ENCODE data around the gene UBE2Q1.

UBE2Q1 gene

GRCh38 chr1:154575951-154576566 lies 17.6 kb upstream of the UBE2Q1 start:
- no peak for FAIRE-seq

DNA sequence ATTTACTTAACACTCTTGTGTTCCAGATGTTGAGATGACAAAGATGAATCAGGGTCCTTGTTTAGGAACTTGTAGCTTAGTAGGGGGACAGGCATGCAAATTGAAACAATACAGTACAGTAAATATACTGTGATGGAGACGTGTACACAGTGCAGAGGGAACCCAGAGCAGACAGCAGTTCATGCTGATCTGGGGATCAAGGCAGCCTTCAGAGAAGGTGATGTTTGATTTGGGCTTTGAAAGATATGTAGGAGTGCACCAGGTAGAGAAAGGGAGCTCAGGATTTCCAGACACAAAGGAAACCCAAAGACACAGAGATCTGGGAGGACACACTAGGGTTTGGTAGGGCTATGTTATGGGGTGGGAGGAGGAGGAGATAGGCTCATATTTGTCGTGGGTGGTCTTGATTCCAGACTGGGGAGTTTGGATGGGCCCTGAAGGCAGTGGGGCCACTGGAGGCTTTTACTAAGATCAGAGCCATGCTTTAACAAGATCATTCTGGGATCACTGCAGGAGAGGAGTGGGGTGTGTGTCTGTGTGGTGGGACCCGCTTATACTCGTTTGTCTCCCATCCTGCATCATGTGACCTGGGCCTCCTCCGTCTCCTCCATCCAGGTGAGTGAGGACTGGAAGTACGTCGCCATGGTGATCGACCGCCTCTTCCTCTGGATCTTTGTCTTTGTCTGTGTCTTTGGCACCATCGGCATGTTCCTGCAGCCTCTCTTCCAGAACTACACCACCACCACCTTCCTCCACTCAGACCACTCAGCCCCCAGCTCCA lies 16.9 kb upstream of the UBE2Q1 start:
- FAIRE-seq, result no peak

DNA sequence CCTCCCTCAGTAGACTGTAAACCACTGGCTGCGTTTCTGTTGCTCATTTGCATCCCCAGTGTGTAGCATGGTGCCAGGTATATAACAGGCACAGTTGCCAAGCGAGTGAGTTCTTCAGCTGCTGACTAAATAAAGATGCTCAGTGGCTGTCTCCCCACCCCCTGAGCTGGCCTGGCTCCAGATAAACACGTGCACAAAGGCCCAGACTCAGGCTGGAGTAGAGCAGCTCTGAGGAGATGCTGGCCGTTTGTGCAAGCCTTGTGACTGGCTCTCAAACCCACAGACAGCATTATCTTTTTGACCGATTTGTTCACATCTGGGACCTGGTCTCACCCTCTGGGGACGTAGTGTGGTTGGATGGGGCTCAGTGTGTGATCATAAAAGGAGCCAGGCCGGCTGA lies 16.3 kb upstream of the UBE2Q1 start:
- FAIRE-seq, result no peak

GRCh38 chr1:154573168-154573510 lies 14.7 kb upstream of the UBE2Q1 start:
- FAIRE-seq, result no peak

DNA sequence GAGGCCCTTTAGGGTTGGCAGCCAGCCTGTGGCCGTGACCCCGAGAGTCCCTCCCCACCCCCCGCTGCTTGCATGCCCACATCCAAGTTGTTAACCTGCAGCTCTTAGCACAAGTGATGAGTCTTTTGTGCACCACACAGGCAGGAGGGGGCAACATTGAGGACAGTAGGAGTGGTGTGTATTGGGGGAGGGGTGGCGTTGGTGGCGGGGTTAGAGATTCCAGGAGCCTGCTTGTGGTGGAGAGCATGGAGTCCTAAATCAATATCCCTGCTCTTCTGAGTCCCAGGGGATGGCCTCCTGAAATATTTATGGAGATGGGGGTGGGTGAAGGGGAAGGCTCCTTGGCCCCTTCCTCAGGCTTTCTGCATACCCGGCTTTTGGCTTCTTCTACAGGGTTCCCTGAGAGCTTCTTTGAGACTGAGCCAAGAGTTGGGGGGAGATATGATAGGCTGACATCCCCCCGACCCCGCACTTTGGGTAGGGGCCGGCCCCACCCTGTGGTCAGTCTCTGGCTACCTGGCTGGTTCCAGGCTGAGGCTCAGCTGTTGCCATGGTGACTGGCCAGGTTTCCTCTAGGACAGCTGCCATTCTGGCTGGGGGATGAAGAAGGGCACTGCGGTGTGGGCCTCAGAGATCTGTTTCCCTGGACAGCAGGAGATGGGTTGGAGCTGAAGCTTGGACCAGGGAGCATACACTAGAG lies 14.2 kb upstream of the UBE2Q1 start:
- FAIRE-seq, result no peak

- FAIRE-seq, result no peak
Observed at GRCh38 chr1:154571964-154572288, 13.5 kb upstream of the UBE2Q1 start.

- no peak for FAIRE-seq
Observed at GRCh38 chr1:154571244-154571963, 12.9 kb upstream of the UBE2Q1 start.

DNA sequence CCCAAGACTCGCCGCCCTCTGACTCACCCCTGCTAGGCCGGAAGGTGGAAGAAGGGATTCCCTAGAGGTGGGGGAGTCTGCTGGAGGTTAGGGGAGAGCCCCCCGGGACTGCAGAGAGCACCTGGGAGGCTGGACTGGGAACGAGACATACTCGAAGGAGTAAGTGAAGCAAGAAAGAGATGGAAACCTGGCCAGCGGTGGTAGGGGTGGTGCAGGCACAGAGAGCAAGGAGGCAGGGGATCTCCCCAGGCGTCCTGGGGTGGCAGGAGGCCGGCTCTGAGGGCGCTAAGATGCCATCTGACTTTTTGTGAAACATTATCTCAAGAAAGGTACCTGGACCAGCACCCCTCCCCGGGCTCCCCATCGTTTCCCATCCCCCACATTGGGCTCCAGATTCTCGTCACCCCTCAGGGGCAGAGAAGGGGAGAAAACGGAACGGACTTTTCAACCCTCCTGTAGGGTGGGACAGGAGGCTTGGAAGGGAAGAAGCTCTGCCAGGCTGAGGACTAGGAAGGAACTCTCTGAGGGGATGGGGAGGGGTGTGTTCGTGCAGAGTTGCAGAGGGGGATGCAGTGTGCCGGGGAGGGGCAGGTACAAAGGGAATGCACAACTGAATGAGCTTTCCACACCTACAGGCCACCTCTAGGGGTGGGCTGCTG lies 9.8 kb upstream of the UBE2Q1 start:
- FAIRE-seq, result no peak

DNA sequence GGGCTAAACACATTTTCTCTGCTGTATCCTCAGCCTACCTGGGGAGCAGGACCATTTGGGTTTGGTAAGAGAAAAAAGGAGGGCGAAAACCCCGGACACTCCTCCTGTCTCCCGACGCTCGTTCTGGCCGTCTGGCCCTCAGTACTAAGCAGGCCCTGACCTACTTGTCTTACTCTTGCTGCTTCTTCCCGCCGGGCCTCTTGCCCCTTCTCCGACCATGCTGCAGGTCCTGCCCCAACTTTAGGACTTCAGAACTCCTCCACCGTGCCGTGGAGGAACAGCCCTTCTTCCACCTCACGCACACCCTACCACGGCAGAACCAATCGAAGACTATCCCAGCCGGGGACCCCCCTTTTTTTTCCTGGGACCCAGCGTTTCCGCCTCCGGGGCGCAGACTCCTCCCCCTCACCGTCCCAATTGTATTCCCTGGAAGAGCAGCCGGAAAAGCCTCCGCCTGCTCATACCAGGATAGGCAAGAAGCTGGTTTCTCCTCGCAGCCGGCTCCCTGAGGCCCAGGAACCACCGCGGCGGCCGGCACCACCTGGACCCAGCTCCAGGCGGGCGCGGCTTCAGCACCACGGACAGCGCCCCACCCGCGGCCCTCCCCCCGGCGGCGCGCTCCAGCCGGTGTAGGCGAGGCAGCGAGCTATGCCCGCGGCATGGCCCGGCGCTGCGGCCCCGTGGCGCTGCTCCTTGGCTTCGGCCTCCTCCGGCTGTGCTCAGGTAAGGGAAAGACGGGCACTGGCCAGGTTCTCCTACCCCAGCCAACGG lies 9.1 kb upstream of the UBE2Q1 start, which contains the start of gene CHRNB2:
Gene CHRNB2 (plus strand): TSS at position 393 of the 771 bp plus-strand sequence. CDS start 267 bp downstream, at position 660.
- no peak for FAIRE-seq

GRCh38 chr1:154565876-154566275 lies 7.4 kb upstream of the UBE2Q1 start:
- no peak for FAIRE-seq

GRCh38 chr1:154559466-154560044 lies 1.1 kb upstream of the UBE2Q1 start:
- peak; percentile 82 for FAIRE-seq

DNA sequence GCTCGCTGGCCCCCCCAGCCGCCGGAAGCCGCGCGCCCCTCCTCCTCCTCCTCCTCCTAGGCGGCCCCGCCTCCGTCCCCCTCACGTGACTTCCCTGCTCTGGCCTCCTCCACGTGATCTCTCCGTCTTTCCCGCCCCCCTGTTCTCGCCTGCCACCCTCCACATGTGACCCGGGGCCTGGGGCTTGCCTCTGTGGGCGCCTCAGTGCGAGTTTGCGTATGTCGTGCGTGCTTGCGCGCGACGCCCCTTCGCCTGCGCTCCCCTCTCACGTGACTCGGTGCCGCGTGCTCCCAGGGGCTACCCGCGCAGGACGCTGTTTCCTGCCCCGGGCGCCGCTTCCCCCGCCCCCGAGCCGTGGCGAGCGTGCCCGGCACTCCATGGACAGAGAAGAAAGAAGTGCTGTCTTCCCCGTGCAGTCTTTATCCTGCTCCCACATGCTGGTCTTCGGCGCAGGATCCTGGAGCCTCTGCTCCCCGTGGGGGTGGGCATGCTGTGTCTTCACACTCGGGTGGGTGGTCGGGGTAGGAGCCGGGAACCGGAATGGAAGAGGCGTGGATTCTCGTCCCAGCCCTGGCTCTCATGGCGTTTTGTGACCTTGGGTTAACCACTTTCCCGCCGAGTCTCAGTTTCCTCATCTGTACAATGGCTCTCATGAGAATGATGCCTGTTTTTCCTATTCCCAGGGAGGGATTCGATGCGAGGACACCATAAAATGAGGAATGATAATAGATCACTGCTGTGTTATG lies 431 bp upstream of the UBE2Q1 start:
- peak; percentile 91 for FAIRE-seq

DNA sequence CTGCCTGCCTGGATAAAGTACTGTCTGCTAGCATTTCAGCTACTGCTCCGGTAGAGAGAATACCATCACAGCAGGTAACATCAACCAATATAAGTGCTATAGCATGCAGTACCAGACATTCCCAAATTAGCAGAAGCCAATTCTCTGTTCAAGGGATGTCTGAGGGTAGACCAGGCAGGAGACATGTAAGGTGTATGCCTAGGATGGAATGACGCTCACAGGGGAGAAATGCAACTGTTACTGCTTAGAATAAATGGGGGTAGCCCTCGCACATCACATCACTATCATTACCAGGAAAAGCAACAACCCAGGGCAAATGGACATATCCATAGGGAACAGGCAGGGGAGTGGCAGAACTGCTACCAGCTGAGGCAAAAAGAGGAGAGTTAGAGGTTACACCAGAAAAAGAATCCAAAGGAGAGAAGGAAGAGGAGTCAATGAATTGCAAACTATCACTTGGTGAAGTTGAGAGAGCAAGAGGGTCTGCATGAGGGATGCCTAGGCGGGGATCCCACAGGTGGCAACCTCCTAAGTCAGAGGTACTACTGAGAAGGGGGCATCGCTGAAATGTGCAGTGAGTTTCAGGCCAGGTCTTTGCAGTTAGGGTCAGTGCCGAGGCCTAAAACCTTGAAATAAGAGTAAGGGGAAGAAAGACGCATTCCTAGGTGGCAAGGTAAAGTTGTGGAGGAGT lies 1.1 kb downstream of the UBE2Q1 start:
- no peak for FAIRE-seq

DNA sequence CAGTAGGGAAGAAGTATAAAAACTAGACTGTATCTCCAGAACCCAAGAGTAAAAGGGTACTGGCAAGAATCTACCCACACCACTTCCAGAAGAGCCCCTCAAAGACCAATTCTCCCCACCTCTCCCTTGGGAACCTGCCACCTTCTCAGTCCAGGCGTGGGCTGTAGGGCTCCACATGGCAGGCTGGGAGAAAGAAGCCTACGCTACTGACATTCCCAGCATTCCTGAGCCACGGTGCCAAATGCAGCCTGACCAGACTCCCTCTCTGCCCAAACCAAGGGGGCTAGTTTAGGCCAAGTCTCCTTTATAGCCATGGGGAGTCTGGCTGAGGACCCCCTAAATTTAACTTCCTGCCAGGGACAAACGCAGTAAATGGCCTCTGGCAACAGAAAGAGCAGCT lies 2.0 kb downstream of the UBE2Q1 start:
- no peak for FAIRE-seq

- no peak for FAIRE-seq
Observed at GRCh38 chr1:154553056-154554030, 5.1 kb downstream of the UBE2Q1 start.

DNA sequence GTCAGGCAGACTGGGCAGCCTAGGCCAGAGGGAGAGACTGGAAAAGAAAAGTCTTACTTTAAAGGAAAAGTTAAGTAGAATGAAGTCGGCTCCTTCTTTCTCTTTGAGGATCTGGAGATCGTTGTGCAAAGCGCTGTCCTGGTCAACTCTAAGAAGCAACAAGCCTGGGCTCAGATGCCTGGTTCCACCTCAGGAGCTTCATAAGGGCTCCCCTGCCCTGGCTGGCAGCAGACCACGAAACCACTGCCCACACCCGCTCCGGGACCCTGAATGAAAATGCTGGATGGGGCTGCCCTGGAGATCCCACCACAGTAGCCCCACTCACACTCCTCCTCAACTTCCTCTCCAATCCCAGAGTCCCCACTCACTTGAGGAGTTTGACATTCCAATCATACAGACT lies 6.4 kb downstream of the UBE2Q1 start:
- no peak for FAIRE-seq

- no peak for FAIRE-seq
Observed at GRCh38 chr1:154551474-154551873, 7.0 kb downstream of the UBE2Q1 start.

- no peak for FAIRE-seq
Observed at GRCh38 chr1:154550657-154551056, 7.8 kb downstream of the UBE2Q1 start.

- FAIRE-seq, result no peak
Observed at GRCh38 chr1:154550070-154550469, 8.4 kb downstream of the UBE2Q1 start.
